Measurements from ENCODE around the gene MAEA.

GRCh38 chr4:1239950-1240307 lies 49.8 kb upstream of the MAEA start:
- TF ChIP-seq CTCF (IDR thresholded peaks at IDR 0.05; ENCODE audit: borderline replicate concordance, extremely low read depth, low read length, poor library complexity, severe bottlenecking) (no peak), EZH2 (IDR thresholded peaks at IDR 0.05; ENCODE audit: borderline replicate concordance, low read depth, low read length, severe bottlenecking) (no peak)
